ENCODE results near the gene POLE4. TPM values are rescaled to one million over a fixed set of nuclear protein-coding genes. Genes with fewer than 3 reads are reported as not detected.

POLE4 gene
- total RNA-seq, 2 donors from 2014 or later, result 59.2 to 61.8 TPM

DNA sequence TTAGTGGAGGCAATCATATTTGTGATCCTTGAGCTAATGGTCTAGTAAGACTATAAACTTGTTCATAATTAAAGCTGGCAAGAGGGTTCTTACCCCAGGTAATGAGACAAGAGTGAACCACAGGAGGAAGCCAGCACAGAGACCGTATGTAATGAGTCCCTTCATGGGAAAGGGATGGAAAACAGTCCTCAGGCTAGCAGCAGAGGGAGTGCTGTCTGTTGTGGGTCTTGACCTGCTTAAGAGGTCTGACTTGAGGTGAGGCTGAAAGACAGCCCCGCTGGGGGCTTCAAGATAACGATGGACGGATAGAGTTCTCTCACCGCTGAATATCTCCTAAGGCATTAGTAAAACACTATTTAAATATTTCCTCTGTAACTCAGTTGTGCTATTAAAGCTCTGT, 16.2 kb upstream of the POLE4 start:
- Histone ChIP-seq H3K36me3 (no peaks in the 10 kb centered on the region), H3K27me3 (no peaks in the 10 kb centered on the region), H3K27ac (no peak overlapping the region), H3K4me1 (no peaks in the 10 kb centered on the region), H3K4me3 (no peak overlapping the region), H3K9me3 (no peaks in the 10 kb centered on the region), H3K9ac (ENCODE audit: low read depth in 2 of 2, low read length in 2 of 2) (no peak overlapping the region)
- no peak for DNase-seq
- TF ChIP-seq, protein P1, sequence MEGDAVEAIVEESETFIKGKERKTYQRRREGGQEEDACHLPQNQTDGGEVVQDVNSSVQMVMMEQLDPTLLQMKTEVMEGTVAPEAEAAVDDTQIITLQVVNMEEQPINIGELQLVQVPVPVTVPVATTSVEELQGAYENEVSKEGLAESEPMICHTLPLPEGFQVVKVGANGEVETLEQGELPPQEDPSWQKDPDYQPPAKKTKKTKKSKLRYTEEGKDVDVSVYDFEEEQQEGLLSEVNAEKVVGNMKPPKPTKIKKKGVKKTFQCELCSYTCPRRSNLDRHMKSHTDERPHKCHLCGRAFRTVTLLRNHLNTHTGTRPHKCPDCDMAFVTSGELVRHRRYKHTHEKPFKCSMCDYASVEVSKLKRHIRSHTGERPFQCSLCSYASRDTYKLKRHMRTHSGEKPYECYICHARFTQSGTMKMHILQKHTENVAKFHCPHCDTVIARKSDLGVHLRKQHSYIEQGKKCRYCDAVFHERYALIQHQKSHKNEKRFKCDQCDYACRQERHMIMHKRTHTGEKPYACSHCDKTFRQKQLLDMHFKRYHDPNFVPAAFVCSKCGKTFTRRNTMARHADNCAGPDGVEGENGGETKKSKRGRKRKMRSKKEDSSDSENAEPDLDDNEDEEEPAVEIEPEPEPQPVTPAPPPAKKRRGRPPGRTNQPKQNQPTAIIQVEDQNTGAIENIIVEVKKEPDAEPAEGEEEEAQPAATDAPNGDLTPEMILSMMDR (IDR thresholded peaks at IDR 0.05), result no peak
- intact Hi-C loops (cut with DNase I), result no loop called here

DNA sequence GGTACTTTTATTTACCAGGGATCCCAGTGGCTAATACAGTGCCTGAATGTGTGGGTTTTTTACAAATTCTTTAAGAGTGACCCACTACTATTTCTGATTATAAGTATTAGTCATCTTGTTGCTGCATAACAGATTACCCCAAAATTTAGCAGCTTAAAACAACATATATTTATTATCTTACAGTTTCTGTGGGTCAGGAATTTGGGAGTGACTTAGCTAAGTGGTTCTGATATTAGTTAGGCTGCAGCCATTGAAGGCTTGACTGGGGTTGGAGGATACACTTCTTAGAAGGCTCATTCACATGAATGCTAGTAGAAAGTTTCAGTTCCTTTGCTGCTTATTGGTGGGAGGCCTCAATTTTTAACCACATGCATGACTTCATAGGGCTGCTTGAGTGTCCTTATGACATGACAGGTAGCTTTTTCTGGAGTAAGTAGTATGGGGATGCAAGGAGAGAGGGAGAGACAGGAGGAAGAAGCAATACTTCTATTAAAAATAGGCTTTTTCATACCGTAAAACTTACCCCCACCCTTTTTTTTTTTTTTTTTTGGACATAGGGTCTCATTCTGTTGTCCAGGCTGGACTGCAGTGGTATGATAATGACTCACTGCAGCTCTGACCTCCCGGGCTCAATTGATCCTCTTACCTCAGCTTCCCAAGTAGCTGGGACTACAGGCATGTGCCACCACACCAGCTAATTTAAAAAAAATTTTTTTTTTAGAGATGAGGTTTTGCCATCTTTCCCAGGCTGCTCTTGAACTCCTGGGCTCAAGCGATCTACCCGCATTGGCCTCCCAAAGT, 13.3 kb upstream of the POLE4 start:
- Histone ChIP-seq H3K36me3 (no peaks in the 10 kb centered on the region), H3K4me3 (no peak overlapping the region), H3K27me3 (no peaks in the 10 kb centered on the region), H3K9ac (ENCODE audit: low read depth in 2 of 2, low read length in 2 of 2) (no peak overlapping the region), H3K4me1 (no peaks in the 10 kb centered on the region), H3K9me3 (no peaks in the 10 kb centered on the region), H3K27ac (no peak overlapping the region)
- DNase-seq, result no peak
- TF ChIP-seq, protein P1 (IDR thresholded peaks at IDR 0.05), result no peak
- intact Hi-C loops (cut with DNase I), result no loop called here

DNA sequence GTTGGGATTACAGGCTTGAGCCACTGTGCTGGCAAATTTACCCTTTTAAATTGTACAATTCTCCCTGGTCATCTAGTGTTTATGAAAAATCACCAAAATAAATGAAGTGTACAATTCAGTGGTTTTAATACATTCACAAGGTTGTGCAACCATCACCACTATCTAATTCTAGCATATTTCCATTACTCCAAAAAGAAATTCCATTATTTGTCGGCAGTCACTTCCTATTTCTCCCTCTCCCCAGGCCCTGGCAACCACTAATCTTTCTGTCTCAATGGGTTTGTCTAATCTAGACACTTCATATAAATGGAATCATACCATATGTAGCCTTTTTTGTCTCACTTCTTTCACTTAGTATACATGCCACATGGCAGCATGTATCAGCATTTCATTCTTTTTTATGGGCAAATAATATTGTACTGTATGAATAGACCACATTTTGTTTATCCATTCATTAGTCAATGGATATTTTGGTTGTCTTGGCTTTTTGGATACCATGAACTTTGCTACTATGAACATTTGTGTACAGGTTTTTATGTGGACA, 12.6 kb upstream of the POLE4 start:
- DNase-seq, result no peak
- no peaks in the 10 kb centered on the region for H3K36me3 ChIP-seq
- no peak overlapping the region for H3K4me3 ChIP-seq
- H3K9me3 ChIP-seq, result no peaks in the 10 kb centered on the region
- H3K4me1 ChIP-seq, result no peaks in the 10 kb centered on the region
- intact Hi-C loops (cut with DNase I), result no loop called here
- H3K27ac ChIP-seq, result no peak overlapping the region
- TF ChIP-seq, protein P1 (IDR thresholded peaks at IDR 0.05), result no peak
- H3K27me3 ChIP-seq, result no peaks in the 10 kb centered on the region
- no peak overlapping the region for H3K9ac ChIP-seq (ENCODE audit: low read depth in 2 of 2, low read length in 2 of 2)

DNA sequence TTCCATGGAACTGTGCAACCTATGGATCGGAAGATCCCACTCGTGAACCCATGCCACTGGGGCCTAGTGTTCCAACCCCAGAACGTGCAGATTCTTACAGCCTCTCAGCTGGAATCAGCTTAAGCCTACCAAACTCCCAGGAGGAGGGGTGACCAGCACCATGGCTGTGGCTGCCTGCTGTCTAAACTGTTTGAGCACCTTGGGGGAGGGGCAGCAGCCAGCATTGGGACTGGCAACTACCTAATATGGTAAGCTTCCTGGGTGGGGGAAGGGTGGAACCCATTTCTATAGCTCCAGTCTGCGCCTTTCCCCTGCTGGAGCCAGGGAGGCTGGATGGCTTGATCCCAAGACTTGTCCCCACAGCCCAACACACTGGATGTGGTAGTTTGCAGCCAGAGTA, 10.7 kb upstream of the POLE4 start:
- Histone ChIP-seq H3K9ac (ENCODE audit: low read depth in 2 of 2, low read length in 2 of 2) (no peak overlapping the region), H3K4me3 (no peak overlapping the region), H3K27ac (no peak overlapping the region), H3K36me3 (no peaks in the 10 kb centered on the region), H3K27me3 (no peaks in the 10 kb centered on the region), H3K4me1 (no peaks in the 10 kb centered on the region), H3K9me3 (no peaks in the 10 kb centered on the region)
- TF ChIP-seq, protein P1 (IDR thresholded peaks at IDR 0.05), result no peak
- intact Hi-C loops (cut with DNase I), result no loop called here
- no peak for DNase-seq

DNA sequence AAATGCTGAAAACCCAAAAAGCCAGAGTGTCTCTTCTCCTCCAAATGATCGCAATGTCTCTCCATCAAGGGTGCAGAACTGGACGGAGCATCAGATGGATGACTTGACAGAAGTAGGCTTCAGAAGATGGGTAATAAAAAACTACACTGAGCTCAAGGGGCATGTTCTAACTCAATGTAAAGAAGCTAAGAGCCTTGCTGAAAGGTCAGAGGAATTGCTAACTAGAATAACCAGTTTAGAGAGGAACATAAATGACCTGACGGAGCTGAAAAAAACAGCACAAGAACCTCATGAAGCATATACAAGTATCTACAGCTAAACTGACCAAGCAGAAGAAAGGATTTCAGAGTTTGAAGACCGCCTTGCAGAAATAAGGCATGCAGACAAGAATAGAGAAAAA, 9.7 kb upstream of the POLE4 start:
- Histone ChIP-seq H3K27ac (no peak overlapping the region), H3K4me3 (no peak overlapping the region)
- intact Hi-C loops (cut with DNase I), result no loop called here

More for the DNA sequence above, 9.7 kb upstream of the POLE4 start:
- no peaks in the 10 kb centered on the region for H3K27me3 ChIP-seq
- no peak for DNase-seq
- H3K9ac ChIP-seq (ENCODE audit: low read depth in 2 of 2, low read length in 2 of 2), result no peak overlapping the region
- H3K4me1 ChIP-seq, result no peaks in the 10 kb centered on the region
- H3K36me3 ChIP-seq, result no peaks in the 10 kb centered on the region
- TF ChIP-seq, protein P1 (IDR thresholded peaks at IDR 0.05), result no peak
- no peaks in the 10 kb centered on the region for H3K9me3 ChIP-seq

All from colonic mucosa (tissue), 4 donors.